OCI-LY1 (cell line): ENCODE data around the gene FOXO3B.
"Not testable (repeated sequence)": the region's sequence is repeated elsewhere in the genome, so short reads cannot be mapped to it uniquely, and the experiment has no call there.

Experiments
- CTCF ChIP-seq: fragments of 200-600 bp; sonication (generic), shearing (Covaris generic); IDR thresholded peaks from 2 replicates; pipeline ENCODE4 v1.5.1; 2017; ENCODE audit warnings: mild to moderate bottlenecking, antibody characterized with exemption, low read length, moderate library complexity, mixed read lengths
- EZH2 ChIP-seq: fragments of 200-600 bp; sonication (generic), shearing (Covaris generic); IDR thresholded peaks from 2 replicates; pipeline ENCODE4 v1.8.0; 2017; ENCODE audit warnings: borderline replicate concordance, mixed run types, mild to moderate bottlenecking, antibody characterized with exemption, low read length, moderate library complexity, mixed read lengths

GRCh38 chr17:18705955-18706354 is 23.8 kb upstream of the FOXO3B start:
- TF ChIP-seq EZH2, CTCF: not testable (repeated sequence)
